ENCODE measurements around the gene RABL2A.
"Not testable (repeated sequence)": the region's sequence is repeated elsewhere in the genome, so short reads cannot be mapped to it uniquely, and the experiment has no call there.

The RABL2A gene

DNA sequence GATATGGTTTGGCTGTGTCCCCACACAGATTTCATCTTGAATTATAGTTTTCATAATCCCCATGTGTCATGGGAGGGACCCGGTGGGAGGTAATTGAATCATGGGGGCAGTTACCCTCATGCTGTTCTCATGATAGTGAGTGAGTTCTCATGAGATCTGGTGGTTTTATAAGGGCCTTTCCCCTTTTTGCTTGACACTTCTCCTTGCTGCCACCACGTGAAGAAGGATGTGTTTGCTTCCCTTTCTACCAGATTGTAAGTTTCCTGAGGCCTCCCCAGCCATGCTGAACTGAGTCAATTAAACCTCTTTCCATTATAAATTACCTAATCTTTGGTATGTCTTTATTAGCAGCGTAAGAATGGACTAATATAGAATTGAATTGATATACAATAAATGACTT is 63.8 kb downstream of the RABL2A start:
- not testable (repeated sequence) for DNase-seq

Measured in activated CD4-positive, alpha-beta T cell treated with anti-CD3 and anti-CD28 coated beads for 4 hours (primary cell).